Measurements from ENCODE around the gene SKAP1. TPM values are rescaled to one million over a fixed set of nuclear protein-coding genes. Genes with fewer than 3 reads are reported as not detected.

The SKAP1 gene
- total RNA-seq, 1 donor from 2014 or later, result 112 TPM

DNA sequence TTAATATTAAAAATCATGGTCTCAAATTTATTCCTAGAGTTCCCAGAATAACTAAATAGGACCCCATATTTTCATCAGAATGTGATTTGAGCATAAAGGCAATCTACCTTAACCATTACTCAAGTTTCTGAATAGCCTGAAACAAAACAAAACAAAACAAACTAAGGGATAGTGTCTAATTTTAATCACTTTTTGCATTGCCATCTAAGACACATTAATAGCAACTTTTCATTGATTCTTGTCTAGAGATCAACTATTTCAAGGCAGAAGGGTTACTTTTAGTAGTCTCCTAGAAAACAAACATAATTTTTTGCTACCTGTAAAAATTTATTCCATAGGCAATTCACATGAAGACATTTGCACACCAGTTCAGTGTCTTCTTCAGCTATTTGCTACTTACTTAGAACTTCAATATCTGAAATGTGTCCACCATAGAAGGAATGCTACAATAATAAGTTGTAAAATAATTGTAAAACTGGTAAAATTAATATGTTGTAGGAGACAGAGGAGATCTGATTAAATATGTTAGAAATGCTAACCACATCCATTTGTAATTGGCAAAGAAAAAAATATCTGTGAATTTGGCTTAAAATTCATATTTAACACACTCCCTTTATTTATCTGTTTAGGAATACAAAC is 94.7 kb downstream of the SKAP1 start:
- intact Hi-C loops (cut with micrococcal nuclease), result loop anchor here (5.0 to 10.0 kb wide), 3 partner anchors 122 to 310 kb away; no protein-coding TSS in a partner anchor

DNA sequence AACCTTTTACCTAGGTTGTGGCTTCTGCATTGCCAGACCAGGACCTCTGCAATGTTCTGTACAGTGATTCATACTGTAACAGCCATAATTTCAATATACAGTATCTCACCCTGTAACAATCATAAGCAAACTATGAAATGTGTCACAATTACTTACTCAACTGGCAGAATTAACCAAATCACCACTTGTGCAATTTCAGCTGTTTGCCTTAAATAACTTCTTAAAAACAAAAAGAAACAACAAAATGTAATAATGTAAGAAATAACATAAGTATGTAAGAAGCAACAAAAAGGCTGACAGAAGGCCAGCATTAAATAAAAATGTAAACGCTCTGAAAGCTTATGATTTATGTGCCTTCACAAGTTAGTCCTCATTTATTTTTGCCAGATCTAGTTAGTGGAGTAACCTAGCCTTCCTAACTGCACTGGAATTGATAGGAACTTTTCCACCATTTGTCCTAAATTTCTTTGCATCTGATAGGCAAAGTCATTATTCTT is 96.9 kb downstream of the SKAP1 start:
- intact Hi-C loops (cut with micrococcal nuclease), result loop anchor here (10.0 kb wide), 2 partner anchors 162 to 308 kb away; no protein-coding TSS in a partner anchor

DNA sequence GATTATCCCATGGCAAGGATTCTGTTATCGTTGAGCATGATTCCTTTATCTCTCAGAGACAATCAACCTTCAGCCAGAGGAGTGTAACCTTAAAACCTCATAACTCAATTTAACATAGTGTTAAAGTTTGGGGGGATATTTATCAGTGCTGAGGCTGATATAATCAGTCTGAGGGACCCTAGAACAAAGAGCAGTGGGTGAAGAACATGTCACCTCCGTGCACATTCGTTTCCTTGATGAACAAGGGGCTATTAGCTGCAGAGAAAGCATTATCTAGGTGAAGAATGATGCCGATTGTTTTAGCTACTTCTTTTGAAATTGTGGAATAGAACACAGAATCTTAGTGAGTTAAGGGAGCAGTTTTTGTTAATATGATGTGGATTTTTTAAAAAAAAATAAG is 99.1 kb downstream of the SKAP1 start:
- intact Hi-C loops (cut with micrococcal nuclease), result loop anchor here (10.0 kb wide), 2 partner anchors 164 to 306 kb away; no protein-coding TSS in a partner anchor

DNA sequence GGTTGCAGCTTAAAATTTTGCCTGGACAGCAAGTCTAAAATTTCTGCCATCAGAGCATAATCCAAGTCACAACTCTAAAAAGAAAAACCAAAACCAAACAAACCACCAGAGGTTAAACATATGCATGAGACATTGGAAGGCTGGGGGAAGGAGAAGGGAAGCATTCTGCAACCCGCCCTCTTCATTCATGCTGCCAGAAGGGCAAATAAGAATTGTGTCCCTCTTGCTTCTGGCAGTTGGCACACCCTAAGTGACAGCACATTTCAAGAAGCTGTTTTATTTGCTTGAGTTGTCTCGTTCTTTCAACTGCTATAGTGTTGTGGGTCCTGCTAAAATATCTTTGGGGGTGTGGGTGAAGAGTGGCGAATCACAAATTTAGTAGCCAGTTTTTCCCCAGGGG is 99.6 kb downstream of the SKAP1 start:
- intact Hi-C loops (cut with micrococcal nuclease), result loop anchor here (10.0 kb wide), 2 partner anchors 164 to 306 kb away; no protein-coding TSS in a partner anchor

DNA sequence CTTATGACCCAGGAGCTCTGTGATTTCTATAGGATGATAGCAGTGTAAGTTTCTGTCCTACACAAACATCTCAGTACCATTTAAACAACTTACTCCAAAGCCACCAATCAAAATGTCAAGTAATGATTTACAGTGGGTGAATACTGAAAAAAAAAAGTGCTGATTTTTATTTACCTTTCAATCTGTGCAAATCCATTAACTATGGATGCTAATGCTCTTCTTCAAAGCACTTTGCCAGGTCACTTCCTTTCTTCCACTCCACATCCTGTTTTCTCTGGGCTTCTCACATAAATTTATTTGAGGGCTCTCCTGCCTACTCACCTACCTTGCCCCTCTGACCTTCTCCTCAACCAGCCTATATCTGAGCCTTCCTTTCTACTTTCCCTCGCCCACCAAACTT is 101.6 kb downstream of the SKAP1 start:
- intact Hi-C loops (cut with micrococcal nuclease), result no loop called here

DNA sequence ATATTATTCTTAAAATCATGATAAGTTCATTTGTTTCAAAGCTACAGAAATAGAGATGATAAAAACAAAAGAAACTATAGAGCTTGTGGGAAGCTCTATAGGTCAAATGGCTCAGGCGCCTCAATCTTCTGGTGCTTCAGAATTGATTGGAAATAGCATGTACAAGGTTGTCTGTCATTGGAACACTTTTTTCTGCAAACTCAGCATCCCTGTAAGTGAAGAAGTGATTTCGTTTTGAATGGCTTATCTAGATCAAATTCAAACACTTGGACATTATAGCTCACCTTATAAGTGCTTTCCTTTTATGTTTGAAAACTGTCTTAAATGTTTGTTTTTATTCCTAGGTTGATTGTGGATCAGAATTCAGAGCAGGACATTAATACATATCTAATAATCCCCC is 103.7 kb downstream of the SKAP1 start:
- intact Hi-C loops (cut with micrococcal nuclease), result no loop called here

DNA sequence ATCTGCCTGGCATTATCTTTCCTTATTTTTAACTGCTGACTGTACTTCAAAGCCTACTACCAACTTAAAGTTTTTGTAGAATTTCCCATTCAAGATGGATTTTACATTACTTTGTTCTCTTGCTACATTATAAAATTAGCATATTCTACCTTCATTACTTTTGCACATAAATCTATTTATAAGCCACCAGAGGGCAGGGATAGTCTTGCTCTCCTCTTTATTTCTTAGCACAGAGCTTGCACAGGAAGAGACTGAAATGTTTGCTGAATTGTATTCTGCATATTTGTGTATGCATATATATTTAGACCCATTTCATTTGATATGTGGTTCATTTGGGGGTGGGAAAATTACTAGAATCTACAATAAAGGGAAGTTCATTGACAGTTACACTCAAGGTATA is 108.0 kb downstream of the SKAP1 start:
- intact Hi-C loops (cut with micrococcal nuclease), result no loop called here

DNA sequence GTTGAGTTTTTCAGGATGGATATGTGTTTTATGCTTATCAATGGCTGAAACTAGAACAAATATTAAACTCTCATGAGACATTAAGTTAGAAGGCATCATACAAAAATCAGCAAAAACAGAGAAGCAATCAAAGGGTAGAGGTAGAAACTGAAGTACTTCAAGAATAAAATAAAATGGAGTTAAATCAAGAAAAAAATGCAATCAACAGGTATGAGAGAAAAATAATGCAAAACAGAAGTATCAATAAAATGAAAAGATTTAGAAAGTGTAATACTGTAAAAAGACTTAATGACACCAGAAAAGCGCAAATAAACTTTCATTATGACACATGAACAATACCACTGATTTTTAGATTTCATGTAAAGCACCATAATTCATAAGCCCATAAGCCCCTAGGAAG is 112.3 kb downstream of the SKAP1 start:
- intact Hi-C loops (cut with micrococcal nuclease), result no loop called here

DNA sequence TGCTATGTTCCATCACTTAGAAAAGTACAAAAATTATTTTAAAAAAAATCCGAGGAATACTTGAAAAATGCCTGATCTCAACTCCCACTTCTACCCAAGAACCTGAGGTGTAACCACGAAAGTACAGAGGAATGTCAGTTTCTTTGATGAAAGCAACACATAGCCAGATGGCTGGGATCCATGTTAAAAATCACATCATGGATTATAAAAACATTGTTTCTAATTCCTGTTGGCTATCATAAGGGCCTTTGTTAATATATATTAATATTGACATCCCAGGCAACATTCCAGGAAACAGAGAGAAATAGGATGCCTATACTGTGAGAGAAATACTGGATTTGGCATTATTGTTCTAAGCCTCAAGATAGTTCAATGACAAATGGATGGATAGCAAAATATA is 115.3 kb downstream of the SKAP1 start:
- intact Hi-C loops (cut with micrococcal nuclease), result no loop called here

DNA sequence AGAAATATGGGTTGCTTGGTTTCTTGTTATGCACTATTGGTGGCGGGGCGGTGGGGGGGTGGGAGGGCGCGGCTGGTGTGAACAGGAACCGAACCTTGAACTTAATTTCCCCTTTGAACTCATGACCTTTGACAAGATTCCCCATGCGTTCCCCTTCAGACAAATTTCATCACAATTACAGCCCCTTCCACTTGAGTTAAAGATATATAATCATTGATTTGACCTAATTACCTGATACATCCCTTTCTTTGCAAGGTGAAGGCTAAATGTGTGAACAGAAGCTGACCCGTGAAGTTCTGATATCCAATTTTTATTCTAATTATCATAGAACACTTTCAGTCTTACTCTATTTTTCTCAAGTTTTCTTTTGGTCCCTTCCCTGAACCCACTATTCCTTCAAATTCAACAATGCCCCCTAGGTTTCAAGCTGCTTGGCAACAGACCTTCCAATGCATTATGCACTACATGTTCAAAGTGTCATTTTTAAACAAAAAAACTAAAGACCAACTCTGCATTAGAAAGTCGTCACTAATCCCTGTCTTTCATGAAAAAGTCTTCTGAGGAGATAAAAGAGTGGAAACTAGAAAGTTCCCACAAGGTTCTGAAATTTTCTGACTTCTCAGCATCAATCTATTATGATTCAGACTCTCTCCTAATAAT is 116.8 kb downstream of the SKAP1 start:
- intact Hi-C loops (cut with micrococcal nuclease), result no loop called here

DNA sequence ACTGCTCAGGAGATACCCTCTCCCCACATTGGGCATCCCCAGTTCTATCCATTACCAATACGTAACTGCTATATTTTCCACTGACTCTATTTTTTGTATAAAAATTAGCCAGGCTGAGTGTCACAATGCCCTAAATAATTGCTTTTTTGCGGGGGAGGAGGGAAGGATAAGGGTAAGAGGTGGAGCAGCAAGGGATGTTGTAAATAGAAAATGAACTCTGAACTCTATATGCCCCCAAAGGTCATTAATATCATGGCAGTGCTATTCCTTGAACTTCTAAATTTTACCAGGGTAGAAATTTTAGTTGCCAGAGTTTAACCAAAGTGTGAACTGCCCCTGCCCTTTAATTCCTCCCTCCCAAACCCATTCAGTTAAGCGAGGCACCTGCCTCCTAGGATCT is 118.7 kb downstream of the SKAP1 start:
- intact Hi-C loops (cut with micrococcal nuclease), result no loop called here

DNA sequence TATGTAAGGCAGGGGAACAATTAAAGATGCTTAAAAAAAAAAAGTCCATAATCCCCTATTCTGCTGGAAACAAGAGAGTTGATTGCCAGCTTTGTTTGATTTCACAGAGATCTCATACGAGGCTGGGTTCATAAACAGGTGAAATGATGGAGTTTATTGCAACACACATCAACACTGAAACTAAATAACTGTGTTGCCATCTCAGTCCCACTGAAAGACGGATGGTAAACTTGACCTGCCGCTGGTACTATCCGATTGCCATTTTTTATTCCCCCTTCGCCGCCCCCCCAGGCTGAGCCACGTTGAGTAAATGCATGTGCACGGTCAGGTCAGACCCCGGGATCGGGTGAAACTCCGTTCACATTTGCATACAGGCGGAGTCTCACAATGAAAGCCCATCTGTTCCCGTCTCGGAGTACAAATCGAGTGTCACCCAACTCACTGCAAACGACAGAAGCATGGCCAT is 119.2 kb downstream of the SKAP1 start:
- intact Hi-C loops (cut with micrococcal nuclease), result no loop called here

DNA sequence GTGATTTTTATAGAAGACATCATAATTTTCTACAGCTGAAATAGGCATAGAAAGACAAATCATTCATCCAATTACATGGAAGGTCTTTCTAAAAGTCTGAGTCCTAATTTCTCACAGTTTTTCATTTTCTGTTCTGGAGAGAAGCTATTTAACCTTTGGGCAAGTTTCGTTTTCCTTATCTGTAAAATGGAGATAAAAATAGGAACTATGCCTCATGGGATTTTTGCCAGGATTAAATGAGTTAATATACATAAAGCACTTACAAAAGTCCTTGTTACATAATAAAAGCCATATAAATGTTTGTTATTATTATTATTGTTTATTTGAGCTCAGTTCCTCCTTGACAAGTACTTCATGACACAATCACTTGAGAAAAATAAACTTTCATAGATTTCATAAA is 121.4 kb downstream of the SKAP1 start:
- intact Hi-C loops (cut with micrococcal nuclease), result loop anchor here (10.0 kb wide), 1 partner anchor 286 kb away; the partner anchor contains the start of genes HOXB3 and HOXB5

DNA sequence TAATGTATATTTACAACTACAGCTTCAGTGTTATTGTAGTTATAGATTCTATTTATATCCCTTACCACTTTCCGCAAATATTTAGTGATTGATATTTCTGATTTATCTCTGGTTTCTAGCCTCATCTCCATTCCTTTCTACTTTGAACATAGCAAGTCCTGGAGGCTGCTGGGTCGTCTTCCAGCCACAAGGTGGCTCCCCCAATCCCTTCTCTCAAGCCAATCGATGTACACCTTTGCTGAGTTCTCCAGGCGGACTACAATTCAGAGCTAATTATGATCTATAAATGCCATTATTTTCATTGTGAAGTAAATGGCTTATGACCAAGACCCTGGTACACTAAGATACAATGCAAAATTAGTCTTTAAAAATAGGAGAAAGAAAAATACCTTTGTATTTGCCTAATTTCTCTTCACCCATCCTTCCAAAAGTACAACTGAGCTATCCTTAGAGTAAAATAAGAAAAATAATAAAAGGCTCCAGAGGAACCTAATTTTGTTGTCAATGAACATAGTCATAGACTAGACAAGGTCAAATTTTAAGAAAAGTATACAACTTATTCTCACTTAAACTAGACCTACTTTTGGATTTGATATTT is 122.1 kb downstream of the SKAP1 start:
- intact Hi-C loops (cut with micrococcal nuclease), result loop anchor here (10.0 kb wide), 1 partner anchor 287 kb away; the partner anchor contains the start of genes HOXB3 and HOXB5

DNA sequence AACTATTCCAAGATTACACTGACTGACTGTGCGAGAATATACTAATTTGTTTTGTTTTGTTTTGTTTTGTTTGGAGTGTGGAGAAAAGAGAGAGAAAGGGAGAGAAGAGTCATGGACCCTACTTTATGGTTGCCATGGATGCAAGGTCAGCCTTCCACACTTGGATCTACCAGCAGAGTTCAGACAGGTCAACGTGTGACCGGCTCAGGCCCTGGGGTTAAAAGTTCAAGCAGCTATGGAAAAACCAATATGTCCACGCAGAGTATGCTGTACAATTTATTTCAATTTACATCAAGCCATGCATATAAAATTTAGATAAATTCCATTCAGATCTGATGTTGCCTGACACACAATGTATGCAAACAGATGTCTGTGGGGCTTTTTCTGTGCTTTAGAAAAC is 122.8 kb downstream of the SKAP1 start:
- intact Hi-C loops (cut with micrococcal nuclease), result loop anchor here (10.0 kb wide), 1 partner anchor 288 kb away; the partner anchor contains the start of genes HOXB3 and HOXB5

DNA sequence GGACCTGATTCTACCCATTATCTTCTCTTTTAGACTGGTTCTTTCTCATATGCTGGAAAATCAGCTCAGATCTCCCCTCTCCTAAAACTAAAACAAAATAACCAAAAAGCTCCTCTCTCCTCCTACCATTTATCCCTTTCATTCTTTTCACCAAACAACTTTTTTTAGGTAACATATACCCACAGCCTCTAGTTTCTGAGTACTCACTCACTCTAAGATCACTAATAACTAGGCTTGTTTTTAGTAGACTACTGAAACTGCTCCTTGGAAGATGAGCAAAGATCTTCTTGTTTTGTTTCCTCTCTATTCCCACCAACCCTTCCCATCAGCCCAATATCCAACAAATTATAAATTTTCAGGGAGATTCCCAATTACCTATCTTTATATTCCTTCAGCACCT is 129.0 kb downstream of the SKAP1 start:
- intact Hi-C loops (cut with micrococcal nuclease), result loop anchor here (10.0 kb wide), 1 partner anchor 294 kb away; the partner anchor contains the start of genes HOXB3 and HOXB5

DNA sequence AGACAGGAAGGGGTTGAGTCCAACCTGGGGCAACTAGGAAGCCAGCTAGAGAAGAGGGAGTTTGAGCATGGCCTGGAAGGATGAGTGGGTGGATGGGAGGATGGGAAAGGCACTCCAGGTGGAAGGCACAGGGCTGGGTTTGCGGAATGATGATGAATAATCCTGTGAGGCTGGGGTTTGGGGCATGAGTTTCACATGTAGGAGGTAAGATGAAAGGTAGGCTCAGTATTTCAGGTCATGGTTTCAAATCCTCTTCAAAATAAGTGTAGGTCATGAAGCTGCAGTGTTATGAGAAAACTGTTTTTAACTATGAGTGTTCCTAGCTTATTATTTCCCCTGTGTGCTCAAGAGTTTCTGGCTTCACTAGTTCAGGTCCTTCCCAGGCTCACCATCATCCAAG is 130.3 kb downstream of the SKAP1 start:
- intact Hi-C loops (cut with micrococcal nuclease), result loop anchor here (10.0 kb wide), 1 partner anchor 295 kb away; the partner anchor contains the start of genes HOXB3 and HOXB5

DNA sequence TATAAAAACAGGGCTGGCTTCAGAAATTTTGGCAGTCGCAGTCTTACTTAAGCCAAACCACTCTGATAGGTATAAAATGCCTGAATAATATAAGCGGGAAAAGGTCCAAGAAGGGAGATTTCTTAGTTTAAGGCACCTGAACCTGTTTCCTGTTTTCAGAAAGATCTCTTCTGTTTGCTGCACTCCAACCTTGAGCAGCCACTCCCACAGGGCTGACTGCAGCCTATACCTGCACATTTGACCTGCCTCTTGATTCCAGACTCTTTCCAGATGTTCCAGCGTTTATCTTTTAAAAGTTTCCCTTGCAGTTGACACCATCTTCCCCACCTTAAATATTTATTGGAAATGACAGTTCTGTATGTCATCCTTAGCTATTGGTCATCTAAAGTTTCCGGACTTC is 132.2 kb downstream of the SKAP1 start:
- intact Hi-C loops (cut with micrococcal nuclease), result no loop called here

DNA sequence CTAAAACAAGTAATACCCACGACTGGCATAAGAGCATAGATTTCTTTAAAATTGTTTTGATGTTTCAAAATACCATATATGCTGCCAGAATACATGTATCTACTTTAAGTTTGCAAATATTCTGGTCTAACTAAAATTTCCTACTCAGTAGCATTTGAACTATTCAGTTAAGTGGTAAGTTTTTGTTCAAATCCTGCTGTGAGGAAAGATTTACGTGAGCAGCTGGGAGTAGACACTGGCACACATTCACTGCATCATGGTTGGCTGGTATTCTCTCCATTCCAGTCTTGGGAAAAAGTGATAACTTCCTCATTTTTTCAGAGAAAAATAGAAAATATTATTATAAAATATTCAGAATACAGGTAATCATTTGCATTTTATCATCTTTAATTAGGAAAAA is 133.6 kb downstream of the SKAP1 start:
- intact Hi-C loops (cut with micrococcal nuclease), result no loop called here

DNA sequence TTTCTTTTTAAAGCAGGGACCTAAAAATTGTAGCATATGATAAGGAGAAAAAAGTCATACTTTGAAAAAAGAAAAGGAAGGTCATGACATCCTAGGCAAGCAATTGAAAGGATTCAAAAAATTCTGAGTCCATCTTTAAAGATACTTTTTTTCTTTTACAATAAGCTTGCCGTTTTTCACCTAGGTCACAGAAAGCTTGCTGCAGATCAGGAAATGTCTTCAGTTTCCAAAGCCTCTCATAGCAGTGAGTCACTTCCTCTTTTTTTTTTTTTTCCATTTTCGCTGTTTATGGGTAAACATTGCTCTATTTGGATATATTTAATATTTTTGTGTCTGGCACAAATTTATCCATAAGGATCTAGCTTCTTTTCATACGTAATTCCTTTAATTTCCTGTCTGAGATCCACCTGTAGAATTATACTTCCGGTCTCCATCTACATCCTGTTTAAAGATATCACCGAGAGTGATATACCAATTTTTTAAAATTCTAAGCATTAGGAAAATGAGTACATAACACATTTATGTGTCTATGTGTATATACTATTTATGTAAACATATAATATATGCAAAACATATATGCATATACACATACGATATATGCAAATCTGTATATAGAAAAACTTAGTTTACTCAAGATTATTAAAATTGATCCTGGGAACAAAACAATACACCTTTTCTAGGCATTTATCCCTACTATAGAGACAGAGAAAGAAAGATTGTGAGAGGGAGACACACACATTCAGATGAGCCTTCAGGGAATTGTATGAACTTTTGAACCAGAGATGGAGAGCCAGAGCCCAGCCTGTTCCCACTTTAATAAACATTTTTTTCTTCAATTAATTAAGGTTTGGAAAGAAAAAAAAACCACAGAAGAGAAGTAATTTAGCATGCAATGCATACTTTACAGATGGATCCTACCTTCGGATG is 134.4 kb downstream of the SKAP1 start:
- intact Hi-C loops (cut with micrococcal nuclease), result no loop called here
